ENCODE results near the gene CFAP74.
A peak's percentile ranks its signal among the peaks of the same experiment; 100 is the strongest.

The CFAP74 gene

GRCh38 chr1:1926886-1927660 lies 76.5 kb downstream of the CFAP74 start:
- no peak for DNase-seq (ENCODE audit: low read depth)

- DNase-seq (ENCODE audit: low read depth), result no peak
Measured at GRCh38 chr1:1926346-1926811, 77.2 kb downstream of the CFAP74 start.

DNA sequence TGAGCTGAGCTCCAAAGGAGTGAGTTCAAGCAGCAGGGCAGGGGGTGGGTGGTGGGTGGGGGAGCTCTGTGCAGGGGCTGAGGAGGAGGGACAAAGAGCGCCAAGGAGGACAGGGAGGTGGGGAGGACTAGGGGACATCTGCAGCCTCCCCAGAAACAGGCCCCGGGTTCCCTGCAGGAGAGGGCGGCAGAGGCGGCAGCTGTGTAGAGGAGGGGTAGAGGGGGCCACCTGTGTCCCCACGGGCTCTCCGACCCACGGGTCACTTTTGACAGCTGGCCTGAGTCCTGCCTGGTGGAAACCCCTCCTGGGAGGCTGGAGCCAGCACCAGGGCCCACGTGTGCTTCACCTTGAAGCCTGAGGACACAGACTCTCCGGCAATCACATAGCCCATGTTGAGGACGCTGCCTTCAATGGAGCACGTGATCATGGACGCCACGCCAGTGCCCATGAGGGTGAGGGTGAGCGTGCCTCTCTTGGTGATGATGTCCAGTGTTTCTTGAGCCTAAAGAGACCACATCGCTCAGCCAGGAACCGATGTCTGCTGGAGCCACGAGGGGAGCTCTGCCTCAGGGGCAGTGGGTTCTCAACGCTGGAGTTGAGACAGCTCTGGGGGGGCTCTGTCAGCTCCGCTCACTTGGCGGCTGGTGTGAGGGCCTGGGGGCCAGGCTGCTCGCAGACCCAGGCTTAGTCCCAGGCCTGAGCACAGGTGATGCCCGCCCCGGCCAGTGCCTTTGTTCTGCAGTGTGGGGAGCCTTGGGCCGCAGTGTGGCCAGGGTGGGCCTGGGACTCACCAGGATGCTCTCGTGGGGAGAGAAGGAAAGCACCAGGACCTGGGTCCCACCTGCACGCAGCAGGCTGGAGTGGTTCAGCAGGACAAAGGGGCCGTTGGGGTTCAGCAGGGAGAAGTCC lies 77.9 kb downstream of the CFAP74 start:
- DNase-seq (ENCODE audit: low read depth), result no peak

DNA sequence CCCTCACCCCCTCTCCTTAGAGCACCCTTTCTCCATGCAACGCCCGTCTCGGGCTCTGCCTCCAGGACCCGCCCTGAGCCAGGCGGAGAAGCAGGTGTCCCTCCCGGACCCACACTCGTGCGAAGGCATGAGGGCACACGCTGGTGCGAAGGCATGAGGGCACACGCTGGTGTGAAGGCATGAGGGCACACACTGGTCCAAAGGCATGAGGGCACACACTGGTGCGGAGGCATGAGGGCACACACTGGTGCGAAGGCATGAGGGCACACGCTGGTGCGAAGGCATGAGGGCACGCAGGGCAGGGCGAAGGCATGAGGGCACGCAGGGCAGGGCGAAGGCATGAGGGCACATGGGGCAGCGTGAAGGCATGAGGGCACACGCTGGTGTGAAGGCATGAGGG lies 78.7 kb downstream of the CFAP74 start:
- DNase-seq (ENCODE audit: low read depth), result no peak

- DNase-seq (ENCODE audit: low read depth), result no peak
Measured at GRCh38 chr1:1924386-1924785, 79.2 kb downstream of the CFAP74 start.

DNA sequence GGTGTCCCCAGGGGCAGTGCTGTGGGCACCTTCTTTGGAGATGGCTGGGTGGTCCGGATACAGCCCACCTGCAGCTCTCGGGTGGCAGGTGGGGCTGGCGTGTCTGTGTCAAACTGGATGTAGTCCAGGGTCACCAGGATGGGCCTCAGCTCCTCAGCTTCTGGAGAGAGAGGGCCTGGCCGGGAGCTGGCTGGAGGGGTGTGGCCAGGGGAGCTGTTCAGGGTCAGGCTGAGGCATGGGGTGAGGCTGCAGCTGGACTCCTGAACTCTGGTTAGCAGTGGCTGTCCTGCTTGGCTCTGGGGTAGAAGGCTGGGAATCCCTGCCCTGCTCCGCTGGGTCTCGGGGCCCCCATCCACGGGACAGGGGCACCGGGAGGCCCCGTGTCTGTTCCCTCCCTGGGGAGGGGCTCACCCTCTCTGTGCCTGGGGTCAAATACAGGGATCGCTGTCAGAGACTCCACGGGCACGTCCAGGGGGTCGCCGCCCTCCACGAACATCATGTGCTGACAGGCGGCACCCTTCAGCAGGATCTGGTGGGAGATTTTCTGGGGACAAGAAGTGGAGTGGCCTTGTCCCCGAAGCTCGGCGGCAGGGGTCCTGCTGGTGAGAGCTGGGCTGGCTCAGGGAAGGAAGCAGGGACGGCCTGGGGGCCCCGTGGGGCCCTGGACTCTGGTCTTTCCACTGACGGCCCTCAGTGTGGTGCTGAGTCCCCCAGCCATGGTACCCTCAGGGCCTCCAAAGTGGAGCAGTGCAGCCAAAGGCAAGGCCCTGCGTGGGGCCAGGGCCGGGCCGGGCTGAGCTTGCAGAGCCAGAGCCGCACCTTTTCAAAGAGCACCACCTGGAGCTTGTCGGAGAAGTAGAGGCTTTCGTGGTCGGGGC lies 80.4 kb downstream of the CFAP74 start:
- no peak for DNase-seq (ENCODE audit: low read depth)

- no peak for DNase-seq (ENCODE audit: low read depth)
Measured at GRCh38 chr1:1922702-1922955, 81.0 kb downstream of the CFAP74 start.

GRCh38 chr1:1921901-1922701 lies 81.5 kb downstream of the CFAP74 start:
- no peak for DNase-seq (ENCODE audit: low read depth)

GRCh38 chr1:1921459-1921862 lies 82.1 kb downstream of the CFAP74 start:
- DNase-seq (ENCODE audit: low read depth), result no peak

- no peak for DNase-seq (ENCODE audit: low read depth)
Measured at GRCh38 chr1:1920608-1921458, 82.8 kb downstream of the CFAP74 start.

- no peak for DNase-seq (ENCODE audit: low read depth)
Measured at GRCh38 chr1:1920057-1920607, 83.5 kb downstream of the CFAP74 start.

- DNase-seq (ENCODE audit: low read depth), result peak; percentile 92
Measured at GRCh38 chr1:1919304-1920056, 84.1 kb downstream of the CFAP74 start.

GRCh38 chr1:1918901-1919303 lies 84.7 kb downstream of the CFAP74 start, which contains the start of gene TMEM52:
Gene TMEM52 (minus strand): TSS chr1:1919279. CDS start chr1:1919265, 14 bp downstream.
- DNase-seq (ENCODE audit: low read depth), result no peak

DNA sequence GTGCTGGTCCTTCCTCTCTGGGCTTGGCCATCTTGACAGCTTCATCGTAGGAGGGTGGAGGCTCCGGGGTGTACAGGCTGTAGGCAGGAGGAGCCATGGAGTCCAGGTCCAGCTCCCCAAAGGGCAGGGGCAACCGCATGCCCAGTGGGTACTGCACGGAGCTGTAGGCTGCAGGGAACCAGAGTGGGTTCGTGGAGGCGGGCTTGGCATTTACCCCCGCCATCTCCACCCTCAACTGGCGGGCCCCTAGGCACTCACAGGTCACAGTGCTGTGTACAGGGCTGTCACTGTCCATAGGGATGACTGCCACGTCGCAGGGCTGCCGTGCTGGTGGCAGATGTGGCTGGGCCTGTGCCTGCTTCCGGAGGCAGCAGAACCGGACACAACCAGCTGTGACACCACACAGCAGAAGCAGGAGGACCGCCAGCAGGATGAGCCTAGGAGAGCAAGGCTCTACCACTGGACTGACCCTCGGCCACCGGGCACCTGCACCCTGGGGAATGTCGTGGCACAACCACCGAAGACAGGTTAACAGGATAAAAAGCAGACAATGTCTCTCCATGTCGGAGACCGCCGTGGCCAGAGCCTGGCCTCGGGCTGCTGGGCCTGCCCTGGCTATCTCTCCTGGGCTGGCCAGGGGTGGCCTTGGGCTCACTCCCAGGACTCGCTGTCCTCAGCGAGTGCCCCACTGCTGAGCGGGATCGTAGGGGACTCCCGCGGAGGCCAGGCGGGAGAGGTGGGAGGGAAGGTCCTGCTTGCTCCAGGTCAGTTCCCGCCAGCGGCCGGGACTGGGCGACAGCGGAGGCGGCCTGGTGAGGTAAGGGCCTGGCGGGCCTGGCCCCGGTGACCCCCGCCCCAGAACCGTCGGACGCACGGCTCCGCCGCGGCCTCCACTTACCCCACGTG lies 85.3 kb downstream of the CFAP74 start:
- no peak for DNase-seq (ENCODE audit: low read depth)

DNA sequence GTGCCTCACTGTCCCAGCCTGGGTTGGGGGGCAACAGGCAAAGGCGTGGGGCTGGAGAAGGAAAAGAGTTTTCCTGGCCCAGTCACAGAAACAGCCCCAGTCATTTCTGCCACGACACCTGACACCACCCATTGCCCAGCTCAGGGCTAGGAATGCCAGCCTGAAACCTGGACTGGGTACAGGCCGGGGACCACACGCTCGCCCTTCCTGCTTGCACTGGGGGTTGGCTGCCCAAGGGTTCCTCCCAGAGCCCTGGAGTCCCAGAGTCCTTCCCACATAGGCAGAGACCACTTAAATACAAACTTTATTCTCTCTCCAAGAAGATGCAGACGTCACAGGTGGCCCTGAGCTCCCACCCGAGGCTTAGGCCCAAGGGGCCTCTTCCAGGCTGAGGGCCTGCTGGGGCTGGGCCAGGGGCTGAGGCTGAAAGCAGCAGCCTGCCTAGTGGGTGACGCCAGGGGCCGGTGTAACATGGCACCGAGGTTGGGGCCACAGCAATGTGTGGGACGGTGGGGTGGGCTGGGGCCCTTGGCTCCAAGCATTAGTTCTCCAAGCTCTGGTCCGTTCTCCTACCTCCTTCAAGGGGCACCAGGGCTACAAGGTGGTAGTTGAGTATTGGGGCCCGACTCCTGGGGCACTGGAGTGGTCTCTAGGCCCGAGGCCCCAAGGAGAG lies 86.1 kb downstream of the CFAP74 start:
- DNase-seq (ENCODE audit: low read depth), result no peak

DNA sequence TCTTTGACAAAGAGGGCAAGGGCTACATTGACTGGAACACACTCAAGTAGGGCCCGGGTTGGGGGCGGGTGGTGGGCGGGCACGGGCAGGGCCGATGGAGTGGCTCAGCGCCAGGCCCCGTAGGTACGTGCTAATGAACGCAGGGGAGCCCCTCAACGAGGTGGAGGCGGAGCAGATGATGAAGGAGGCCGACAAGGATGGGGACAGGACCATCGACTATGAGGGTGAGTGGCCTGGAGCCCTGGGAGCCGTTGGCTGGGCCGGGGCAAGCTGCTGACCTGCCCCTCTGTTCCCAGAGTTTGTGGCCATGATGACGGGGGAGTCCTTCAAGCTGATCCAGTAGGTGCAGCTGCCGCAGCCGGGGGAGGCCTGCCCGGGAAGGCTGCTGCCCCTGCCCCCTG lies 86.7 kb downstream of the CFAP74 start:
- no peak for DNase-seq (ENCODE audit: low read depth)

DNA sequence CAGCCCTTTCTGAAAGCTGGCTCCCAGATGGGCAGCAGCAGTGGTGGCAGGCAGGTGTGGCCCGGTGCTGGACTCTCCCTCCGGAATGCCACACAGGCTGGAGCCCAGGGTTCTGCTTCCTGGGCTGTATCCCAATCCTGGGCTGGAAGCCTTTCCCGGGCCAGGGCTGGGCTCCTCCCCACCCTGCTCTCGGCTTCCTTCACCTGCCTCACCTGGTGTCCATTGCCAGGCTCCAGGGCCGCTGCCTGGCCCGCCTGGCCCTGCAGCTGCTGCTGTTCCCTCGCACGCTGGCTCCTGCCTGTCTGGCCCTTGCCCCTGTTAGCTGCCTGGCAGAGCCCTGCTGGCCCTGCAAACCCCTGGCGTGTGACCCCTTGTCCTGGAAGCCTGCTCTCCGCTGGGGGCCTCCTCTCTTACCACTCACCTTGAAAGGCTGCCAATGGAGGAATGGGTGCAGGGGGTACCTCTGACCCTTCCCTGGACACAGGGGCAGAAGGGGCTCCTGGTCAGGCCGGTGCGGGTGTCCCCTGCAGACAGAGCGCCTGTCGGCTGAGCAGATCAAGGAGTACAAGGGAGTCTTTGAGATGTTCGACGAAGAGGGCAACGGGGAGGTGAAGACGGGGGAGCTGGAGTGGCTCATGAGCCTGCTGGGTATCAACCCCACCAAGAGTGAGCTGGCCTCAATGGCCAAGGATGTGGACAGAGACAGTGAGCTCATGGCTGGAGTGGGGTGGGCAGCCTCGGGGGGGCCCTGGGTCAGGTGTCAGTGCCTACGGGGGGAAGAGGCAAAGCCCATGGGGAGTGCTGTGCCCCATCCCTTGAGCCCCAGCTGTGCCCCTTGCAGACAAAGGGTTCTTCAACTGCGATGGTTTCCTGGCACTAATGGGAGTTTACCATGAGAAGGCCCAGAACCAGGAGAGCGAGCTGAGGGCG lies 87.4 kb downstream of the CFAP74 start:
- DNase-seq (ENCODE audit: low read depth), result no peak

All from amniotic epithelial cell (primary cell).